ENCODE data around the gene SLC25A24. TPM values are rescaled to one million over a fixed set of nuclear protein-coding genes. Genes with fewer than 3 reads are reported as not detected.

SLC25A24 gene
- polyA plus RNA-seq, 1 donor from 2014 or later: 24.9 TPM

DNA sequence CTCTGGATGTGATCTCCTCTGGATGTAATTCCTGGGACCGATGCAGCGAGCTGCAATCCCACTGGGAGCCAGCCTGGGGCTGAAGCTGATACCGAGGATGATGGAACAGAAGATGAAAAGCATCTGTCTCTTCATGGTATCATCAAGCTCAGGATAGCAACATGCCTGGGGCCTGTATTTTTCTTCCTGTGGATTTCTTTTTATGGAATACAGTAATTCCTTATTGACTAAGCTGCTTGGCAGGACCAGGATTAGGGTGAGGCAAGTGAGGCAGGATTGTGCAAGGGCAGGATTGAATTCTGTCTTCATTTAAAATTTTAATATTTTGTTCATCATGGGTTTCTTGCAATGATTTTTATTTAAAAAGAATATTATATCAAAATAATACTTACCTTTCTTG, 86.6 kb downstream of the SLC25A24 start:
- no peaks in the 10 kb centered on the region for H3K9me3 Mint-ChIP-seq
- H3K27me3 Mint-ChIP-seq: no peaks in the 10 kb centered on the region
- no peak overlapping the region for H3K27ac Mint-ChIP-seq
- peaks cover 2% of the 10 kb centered on the region for H3K36me3 Mint-ChIP-seq
- H3K4me1 Mint-ChIP-seq: peaks cover 0 to 10% (median 2%) of the 10 kb centered on the region in 3 donors
- no peak overlapping the region for H3K4me3 Mint-ChIP-seq

DNA sequence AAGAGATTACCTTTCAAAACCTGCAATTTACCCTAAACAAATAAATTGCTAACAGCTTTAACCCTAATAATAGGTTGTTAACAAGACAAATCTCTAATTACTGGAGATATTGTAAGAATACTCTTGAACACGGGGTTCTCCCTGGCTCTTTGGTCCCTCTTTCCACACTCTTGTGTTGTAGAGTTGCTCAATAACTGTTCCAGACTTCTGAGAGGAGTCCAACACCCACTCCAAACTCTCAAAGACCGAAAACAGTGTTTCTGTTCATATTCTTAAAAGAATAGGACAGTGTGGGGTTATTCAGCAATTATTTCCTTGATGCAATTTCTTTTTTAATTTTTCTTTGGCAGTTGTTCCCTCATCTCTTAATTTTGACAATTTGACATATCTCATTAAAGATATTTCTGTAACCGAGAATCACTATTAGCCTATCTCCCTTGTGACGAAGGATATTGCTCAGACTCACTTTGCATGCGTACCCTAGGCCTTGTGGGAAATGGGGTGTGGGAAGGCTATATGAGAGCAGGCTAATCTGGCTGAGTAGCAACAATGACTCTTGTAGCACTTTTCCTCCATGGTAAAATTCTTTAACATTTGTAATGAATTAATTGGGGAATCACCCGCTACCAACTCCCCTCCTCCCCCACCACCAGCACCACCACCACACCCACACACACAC, 90.7 kb downstream of the SLC25A24 start:
- Mint-ChIP-seq H3K4me3 (no peak overlapping the region), H3K9me3 (peaks cover 0 to 2% (median 0%) of the 10 kb centered on the region in 3 donors), H3K27ac (no peak overlapping the region), H3K27me3 (no peaks in the 10 kb centered on the region), H3K36me3 (peaks cover 4% of the 10 kb centered on the region), H3K4me1 (peaks cover 0 to 4% (median 4%) of the 10 kb centered on the region in 3 donors)

DNA sequence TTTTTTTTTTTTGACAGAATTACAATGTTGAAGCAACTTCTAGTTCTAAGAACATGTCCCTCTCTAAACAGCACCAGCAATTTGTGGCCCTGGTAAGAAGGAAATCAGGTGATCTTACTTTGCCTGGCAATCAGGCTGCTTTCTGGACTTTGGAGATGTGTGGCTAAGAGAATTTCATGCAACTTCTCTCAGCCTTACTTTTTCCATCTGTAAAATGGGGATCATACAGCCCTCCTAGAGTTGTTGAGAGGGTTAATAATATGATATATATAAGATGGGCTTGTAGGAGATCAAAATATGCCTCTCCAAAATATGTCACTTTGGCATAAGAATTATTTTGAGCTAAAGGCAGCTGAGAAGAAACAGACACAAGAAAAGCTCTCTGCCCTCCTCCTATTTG, 92.0 kb downstream of the SLC25A24 start:
- H3K36me3 Mint-ChIP-seq: peaks cover 4% of the 10 kb centered on the region
- H3K27me3 Mint-ChIP-seq: no peaks in the 10 kb centered on the region
- peaks cover 0 to 2% (median 0%) of the 10 kb centered on the region in 3 donors for H3K4me1 Mint-ChIP-seq
- H3K4me3 Mint-ChIP-seq: no peak overlapping the region
- no peak overlapping the region for H3K27ac Mint-ChIP-seq
- H3K9me3 Mint-ChIP-seq: peaks cover 0 to 2% (median 0%) of the 10 kb centered on the region in 3 donors

DNA sequence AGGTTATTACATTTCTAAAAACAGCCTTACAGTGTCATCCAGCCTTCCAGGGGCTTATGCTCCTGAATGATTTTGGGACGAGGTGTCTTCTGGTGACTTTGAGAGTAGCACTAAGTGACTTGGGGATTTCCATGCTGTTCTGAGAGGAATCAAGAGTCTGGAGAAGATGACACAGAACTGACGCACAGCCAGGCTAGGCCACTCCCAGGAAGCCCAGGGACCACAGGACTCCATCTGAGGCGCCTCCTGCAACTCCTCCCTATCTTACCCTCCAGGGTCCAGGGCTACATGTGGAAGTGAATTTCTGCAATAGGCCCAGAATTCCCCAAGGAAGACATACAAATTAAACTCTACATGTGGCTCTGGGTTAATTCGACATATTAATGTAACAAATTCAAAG, 92.5 kb downstream of the SLC25A24 start:
- Mint-ChIP-seq H3K4me1 (peaks cover 0 to 2% (median 0%) of the 10 kb centered on the region in 3 donors), H3K27ac (no peak overlapping the region), H3K36me3 (peaks cover 4% of the 10 kb centered on the region), H3K27me3 (no peaks in the 10 kb centered on the region), H3K4me3 (no peak overlapping the region), H3K9me3 (peaks cover 0 to 2% (median 0%) of the 10 kb centered on the region in 3 donors)

DNA sequence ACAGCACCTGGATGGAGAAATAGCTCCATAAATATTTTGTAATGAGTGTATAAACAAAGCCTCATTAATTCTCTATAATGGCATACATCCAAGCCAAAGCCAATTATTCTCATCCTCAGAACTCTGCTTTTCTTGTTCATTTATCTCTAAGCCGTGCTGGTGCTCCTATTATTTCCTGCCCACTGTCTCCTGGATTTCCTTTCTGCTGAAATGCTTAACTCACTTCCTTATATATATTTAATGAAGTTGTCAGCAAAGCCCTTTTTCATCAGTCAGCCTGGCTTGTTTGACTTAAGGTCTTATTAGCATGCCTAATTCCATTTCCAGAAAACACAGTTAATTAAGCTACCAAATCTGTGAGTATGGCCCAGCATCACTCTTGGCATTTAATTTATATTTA, 93.4 kb downstream of the SLC25A24 start:
- Mint-ChIP-seq H3K4me3 (no peak overlapping the region), H3K4me1 (peaks cover 0 to 2% (median 0%) of the 10 kb centered on the region in 3 donors), H3K27me3 (no peaks in the 10 kb centered on the region), H3K9me3 (peaks cover 0 to 2% (median 0%) of the 10 kb centered on the region in 3 donors), H3K27ac (no peak overlapping the region), H3K36me3 (peaks cover 2% of the 10 kb centered on the region)

GRCh38 chr1:108100148-108100547, 100.0 kb downstream of the SLC25A24 start:
- Mint-ChIP-seq H3K4me1 (no peaks in the 10 kb centered on the region), H3K9me3 (peaks cover 0 to 2% (median 0%) of the 10 kb centered on the region in 3 donors), H3K27me3 (no peaks in the 10 kb centered on the region), H3K4me3 (no peak overlapping the region), H3K36me3 (peaks cover 2% of the 10 kb centered on the region), H3K27ac (no peak overlapping the region)

- peaks cover 1% of the 10 kb centered on the region for H3K27me3 Mint-ChIP-seq
- H3K4me1 Mint-ChIP-seq: no peaks in the 10 kb centered on the region
- no peak overlapping the region for H3K4me3 Mint-ChIP-seq
- peaks cover 0 to 2% (median 0%) of the 10 kb centered on the region in 3 donors for H3K9me3 Mint-ChIP-seq
- no peak overlapping the region for H3K27ac Mint-ChIP-seq
- no peaks in the 10 kb centered on the region for H3K36me3 Mint-ChIP-seq
Measured at GRCh38 chr1:108097018-108097417, 103.1 kb downstream of the SLC25A24 start.

DNA sequence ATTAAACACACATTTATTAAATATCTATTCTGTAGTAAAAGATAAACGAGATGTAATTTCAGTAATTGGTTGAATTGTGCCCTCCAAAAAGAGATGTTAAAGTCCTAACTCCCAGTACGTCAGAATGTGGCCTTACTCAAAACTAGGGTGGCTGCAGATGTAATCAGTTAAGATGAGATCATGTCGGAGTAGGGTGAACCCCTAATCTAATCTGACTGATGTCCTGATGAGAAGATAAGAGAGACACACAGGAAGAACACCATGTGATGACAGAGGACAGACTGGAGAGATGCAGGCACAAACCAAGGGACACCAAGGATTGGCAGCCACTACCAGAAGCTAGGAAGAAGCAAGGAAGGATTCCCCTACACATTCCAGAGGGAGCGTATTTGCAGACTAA, 104.1 kb downstream of the SLC25A24 start:
- no peak overlapping the region for H3K27ac Mint-ChIP-seq
- H3K4me3 Mint-ChIP-seq: no peak overlapping the region
- H3K36me3 Mint-ChIP-seq: no peaks in the 10 kb centered on the region

DNA sequence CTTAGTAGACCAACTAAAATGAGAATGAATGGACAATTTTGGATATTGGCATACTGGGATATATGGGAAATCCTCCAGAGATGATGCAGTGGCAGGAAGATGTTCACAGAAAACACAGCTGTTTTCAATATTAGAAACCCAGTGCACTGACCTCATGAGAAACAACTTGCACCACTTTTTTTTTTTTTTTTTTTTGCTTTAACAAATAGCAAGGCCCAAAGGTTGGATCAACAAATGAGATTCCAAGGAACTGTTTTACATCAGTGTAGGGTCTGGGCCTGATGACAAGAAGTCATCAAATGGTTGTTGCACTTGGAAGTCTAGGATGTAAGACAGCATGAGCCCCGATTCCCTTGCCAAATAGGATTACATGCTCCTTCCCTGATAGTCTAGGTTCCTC, 110.7 kb downstream of the SLC25A24 start:
- H3K4me1 Mint-ChIP-seq: peaks cover 0 to 2% (median 0%) of the 10 kb centered on the region in 3 donors
- no peak overlapping the region for H3K27ac Mint-ChIP-seq
- H3K27me3 Mint-ChIP-seq: no peaks in the 10 kb centered on the region
- no peaks in the 10 kb centered on the region for H3K36me3 Mint-ChIP-seq
- H3K4me3 Mint-ChIP-seq: no peak overlapping the region
- no peaks in the 10 kb centered on the region for H3K9me3 Mint-ChIP-seq

More for the DNA sequence above, 104.1 kb downstream of the SLC25A24 start:
- H3K9me3 Mint-ChIP-seq: peaks cover 0 to 2% (median 0%) of the 10 kb centered on the region in 3 donors
- peaks cover 1% of the 10 kb centered on the region for H3K27me3 Mint-ChIP-seq
- no peaks in the 10 kb centered on the region for H3K4me1 Mint-ChIP-seq

DNA sequence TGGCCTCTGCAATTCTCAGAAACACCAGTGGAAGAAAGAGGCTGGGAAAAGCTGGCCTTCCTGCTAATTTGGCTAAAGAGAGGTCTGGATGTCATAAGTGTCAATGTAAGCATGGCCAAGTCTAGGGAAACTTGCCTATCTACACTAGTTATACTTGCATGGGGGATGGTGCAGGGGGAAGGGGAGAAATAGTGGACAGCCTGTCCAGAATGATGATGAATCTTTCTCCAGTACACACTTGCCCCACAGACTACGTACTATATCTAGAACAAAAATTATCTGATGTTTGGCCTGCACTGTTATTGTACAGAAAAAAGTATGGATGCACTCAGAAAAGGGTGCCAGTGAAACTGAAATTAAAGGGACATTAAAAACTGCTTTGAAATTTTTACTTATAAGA, 114.5 kb downstream of the SLC25A24 start:
- Mint-ChIP-seq H3K4me1 (peaks cover 7 to 20% (median 17%) of the 10 kb centered on the region in 3 donors), H3K27me3 (no peaks in the 10 kb centered on the region), H3K27ac (no peak overlapping the region)

GRCh38 chr1:108084866-108085477, 115.2 kb downstream of the SLC25A24 start:
- Mint-ChIP-seq H3K27ac (no peak overlapping the region), H3K9me3 (no peaks in the 10 kb centered on the region)

More for the DNA sequence above, 114.5 kb downstream of the SLC25A24 start:
- no peak overlapping the region for H3K4me3 Mint-ChIP-seq
- no peaks in the 10 kb centered on the region for H3K36me3 Mint-ChIP-seq
- no peaks in the 10 kb centered on the region for H3K9me3 Mint-ChIP-seq

More at GRCh38 chr1:108084866-108085477, 115.2 kb downstream of the SLC25A24 start:
- no peaks in the 10 kb centered on the region for H3K27me3 Mint-ChIP-seq
- no peaks in the 10 kb centered on the region for H3K36me3 Mint-ChIP-seq
- H3K4me1 Mint-ChIP-seq: peaks cover 11 to 25% (median 23%) of the 10 kb centered on the region in 3 donors
- no peak overlapping the region for H3K4me3 Mint-ChIP-seq

Other genes with a start within 250 kb of the SLC25A24 start
- 7.9 TPM for gene VAV3, start 235.2 kb downstream of the SLC25A24 start, polyA plus RNA-seq
- gene NBPF4, start 43.7 kb upstream of the SLC25A24 start, polyA plus RNA-seq: 0.38 TPM
- gene NBPF6, start 250.0 kb upstream of the SLC25A24 start, polyA plus RNA-seq: not detected

All from IgD-negative memory B cell (primary cell).